GF-D8 (cell line): ENCODE results near the gene CCNI2.

ENCODE experiments used
- DNase-seq: peaks from one replicate; lab custom pipeline; 2025; lab: John Stamatoyannopoulos, UW

Gene CCNI2

GRCh38 chr5:132765311-132766019 lies 18.2 kb downstream of the CCNI2 start:
- no peak for DNase-seq

- DNase-seq = no peak
Measured at GRCh38 chr5:132766020-132766805, 19.0 kb downstream of the CCNI2 start.

- no peak for DNase-seq
Measured at GRCh38 chr5:132766806-132767055, 19.5 kb downstream of the CCNI2 start.

GRCh38 chr5:132767150-132767549 lies 19.9 kb downstream of the CCNI2 start:
- no peak for DNase-seq

GRCh38 chr5:132768485-132768868 lies 21.3 kb downstream of the CCNI2 start:
- no peak for DNase-seq

GRCh38 chr5:132770476-132771159 lies 23.4 kb downstream of the CCNI2 start:
- no peak for DNase-seq

GRCh38 chr5:132771503-132771998 lies 24.3 kb downstream of the CCNI2 start:
- DNase-seq = no peak

- DNase-seq = no peak
Measured at GRCh38 chr5:132772291-132773070, 25.3 kb downstream of the CCNI2 start.

GRCh38 chr5:132773114-132773513 lies 25.9 kb downstream of the CCNI2 start:
- DNase-seq = no peak

GRCh38 chr5:132773601-132774355 lies 26.6 kb downstream of the CCNI2 start:
- peak; percentile 5 for DNase-seq

GRCh38 chr5:132774406-132774805 lies 27.2 kb downstream of the CCNI2 start:
- DNase-seq = no peak

- no peak for DNase-seq
Measured at GRCh38 chr5:132774896-132775295, 27.7 kb downstream of the CCNI2 start.

- DNase-seq = no peak
Measured at GRCh38 chr5:132775476-132775961, 28.3 kb downstream of the CCNI2 start.

- DNase-seq = no peak
Measured at GRCh38 chr5:132776131-132776937, 29.1 kb downstream of the CCNI2 start.

- DNase-seq = no peak
Measured at GRCh38 chr5:132776938-132777208, 29.6 kb downstream of the CCNI2 start.

- DNase-seq = no peak
Measured at GRCh38 chr5:132777209-132778069, 30.2 kb downstream of the CCNI2 start, which contains the start of gene SEPTIN8. Gene SEPTIN8, minus strand, starts transcription at chr5:132777239. Its CDS starts 102 bp downstream, at chr5:132777137.

GRCh38 chr5:132778129-132778528 lies 30.9 kb downstream of the CCNI2 start:
- DNase-seq = no peak

- no peak for DNase-seq
Measured at GRCh38 chr5:132778856-132779255, 31.6 kb downstream of the CCNI2 start.

- no peak for DNase-seq
Measured at GRCh38 chr5:132779961-132780360, 32.7 kb downstream of the CCNI2 start.

- DNase-seq = no peak
Measured at GRCh38 chr5:132780577-132780976, 33.4 kb downstream of the CCNI2 start.
